BLaER1 treated with 17β-estradiol and CSF1 and Interleukin-3, amounts not matched to agents 10 nM and 100 nM (cell line): ENCODE data around the gene HOXA1.

Experiments
- H3K27ac ChIP-seq, 11 experiments: shearing (Covaris generic); formaldehyde crosslinking; 2 replicates each; pipeline ENCODE4 v1.8.1; 2022
- H3K27me3 ChIP-seq, 11 experiments: shearing (Covaris generic); formaldehyde crosslinking; 2 replicates each; pipeline ENCODE4 v1.8.1; 2022
- H3K36me3 ChIP-seq, 11 experiments: shearing (Covaris generic); formaldehyde crosslinking; 2 replicates each; pipeline ENCODE4 v1.8.1; 2022
- H3K4me1 ChIP-seq, 10 experiments: shearing (Covaris generic); formaldehyde crosslinking; 2 replicates each; pipeline ENCODE4 v1.8.1; 2022
- H3K4me2 ChIP-seq, 11 experiments: shearing (Covaris generic); formaldehyde crosslinking; 2 replicates each; pipeline ENCODE4 v1.8.1; 2022
- H3K4me3 ChIP-seq, 10 experiments: shearing (Covaris generic); formaldehyde crosslinking; 2 replicates each; pipeline ENCODE4 v1.8.1; 2022
- H3K9ac ChIP-seq, 11 experiments: shearing (Covaris generic); formaldehyde crosslinking; 2 replicates each; pipeline ENCODE4 v1.8.1; 2022
- H3K9me3 ChIP-seq, 11 experiments: shearing (Covaris generic); formaldehyde crosslinking; replicated peaks in 1 of 11; 2 replicates each; pipeline ENCODE4 v1.8.1; 2022
- H4K20me1 ChIP-seq, 11 experiments: shearing (Covaris generic); formaldehyde crosslinking; 2 replicates each; pipeline ENCODE4 v1.8.1; 2022
- Cebpa-rat ChIP-seq, 11 experiments: shearing (Covaris generic); IDR thresholded peaks; 2 replicates each; pipeline ENCODE4 v1.8.1; 2022

The HOXA1 gene

DNA sequence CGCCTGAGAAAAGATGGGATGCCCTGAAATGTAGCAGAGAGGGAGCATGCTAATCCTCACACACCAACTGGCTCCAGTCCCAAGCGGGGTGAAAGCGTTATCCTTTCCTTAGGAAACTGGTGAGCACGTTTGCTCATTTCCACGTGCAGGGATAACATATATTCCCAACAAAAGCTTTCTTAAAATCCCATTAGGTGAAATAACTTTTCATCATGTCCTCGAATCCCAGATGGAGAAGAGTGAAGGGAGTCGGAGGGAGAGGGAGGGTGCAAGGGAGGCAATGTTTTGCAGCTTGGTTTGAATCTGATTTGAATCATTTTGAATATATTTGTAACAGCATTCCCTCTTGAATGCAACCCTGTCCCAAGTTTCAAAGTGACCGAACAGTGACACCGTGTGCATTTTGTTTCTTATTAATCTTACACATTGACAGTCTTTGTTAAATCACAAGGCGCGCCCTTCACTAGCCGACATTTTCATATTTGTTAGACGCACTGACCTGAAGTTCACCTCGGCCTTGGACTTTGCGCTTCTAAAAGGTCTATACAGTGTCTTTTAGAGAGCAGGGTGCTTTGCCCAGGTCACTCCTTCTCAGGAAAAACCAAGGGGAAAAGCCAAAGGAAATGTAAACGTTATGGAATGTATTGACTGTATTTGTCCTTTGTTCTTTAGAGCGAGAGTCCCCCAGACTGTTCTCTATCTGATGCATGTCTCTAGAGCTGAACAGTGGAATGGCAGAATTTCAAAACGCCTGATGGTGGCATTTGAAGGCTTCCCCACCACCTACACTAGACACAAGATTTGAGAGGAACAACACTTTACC lies 37.8 kb upstream of the HOXA1 start:
- Histone ChIP-seq H3K4me3 (no peak overlapping the region), H3K9ac (no peak overlapping the region), H4K20me1 (no peaks in the 10 kb centered on the region), H3K27me3 (peaks cover 0 to 26% (median 15%) of the 10 kb centered on the region in 11 experiments; a peak in 16 of 22 replicates), H3K9me3 (peaks cover 21 to 44% (median 35%) of the 10 kb centered on the region in 11 experiments), H3K4me1 (peaks cover 23 to 40% (median 32%) of the 10 kb centered on the region in 10 experiments), H3K4me2 (peak overlapping the region in 3 of 11 experiments; percentile 50 to 86 (median 69); a peak in 1 of 22 replicates), H3K27ac (no peak overlapping the region), H3K36me3 (no peaks in the 10 kb centered on the region; a peak in 1 of 22 replicates)
- TF ChIP-seq Cebpa-rat (IDR thresholded peaks at IDR 0.05): no peak

DNA sequence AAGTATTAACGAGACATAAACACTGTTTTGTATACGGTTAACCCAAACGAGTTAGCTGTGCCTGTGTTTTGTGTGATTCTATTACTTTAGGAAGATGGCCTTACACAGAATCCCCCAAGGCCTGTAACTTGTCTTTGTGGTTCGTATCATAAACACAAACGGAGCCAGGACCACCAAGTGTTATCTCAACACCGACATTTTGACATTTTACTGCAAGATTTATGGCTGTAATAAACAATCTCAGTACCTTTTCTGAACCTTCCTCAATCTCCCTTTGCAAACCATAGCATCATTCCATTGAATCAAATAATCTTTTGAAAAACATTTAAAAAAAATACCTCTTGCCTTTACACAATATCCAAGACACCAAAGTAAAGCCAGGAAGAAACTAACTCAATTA lies 37.2 kb upstream of the HOXA1 start:
- Histone ChIP-seq H3K27ac (no peak overlapping the region), H3K4me2 (no peak overlapping the region), H3K4me1 (peaks cover 23 to 40% (median 32%) of the 10 kb centered on the region in 10 experiments), H3K4me3 (no peak overlapping the region), H3K36me3 (no peaks in the 10 kb centered on the region; a peak in 1 of 22 replicates), H3K9ac (no peak overlapping the region), H3K27me3 (peaks cover 0 to 24% (median 14%) of the 10 kb centered on the region in 11 experiments; a peak in 16 of 22 replicates), H4K20me1 (no peaks in the 10 kb centered on the region), H3K9me3 (peaks cover 21 to 44% (median 35%) of the 10 kb centered on the region in 11 experiments)
- TF ChIP-seq Cebpa-rat (IDR thresholded peaks at IDR 0.05): no peak

DNA sequence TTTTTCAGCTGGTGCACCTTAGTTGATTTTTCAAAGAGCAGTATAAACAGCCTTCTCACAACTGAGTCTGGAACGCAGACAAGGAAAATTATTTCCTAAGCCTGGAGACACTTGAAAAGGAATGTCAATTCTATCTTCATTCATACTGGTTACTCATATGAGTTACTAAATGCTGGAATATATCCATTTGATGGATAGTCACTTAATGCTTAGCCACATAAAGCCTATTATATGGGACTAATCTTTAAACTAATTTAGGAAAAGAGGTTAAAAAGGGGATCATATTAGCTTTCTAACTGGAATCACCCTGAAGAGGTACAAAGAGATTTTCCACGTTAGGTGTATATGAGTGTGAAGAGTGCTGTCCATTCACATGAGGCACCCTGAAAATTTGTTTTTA lies 36.4 kb upstream of the HOXA1 start:
- H3K9me3 ChIP-seq: peaks cover 21 to 44% (median 35%) of the 10 kb centered on the region in 11 experiments
- peaks cover 17 to 33% (median 25%) of the 10 kb centered on the region in 10 experiments for H3K4me1 ChIP-seq
- H3K4me2 ChIP-seq: no peak overlapping the region
- H3K9ac ChIP-seq: no peak overlapping the region
- H3K4me3 ChIP-seq: no peak overlapping the region
- H3K27ac ChIP-seq: no peak overlapping the region
- H3K27me3 ChIP-seq: peaks cover 0 to 17% (median 13%) of the 10 kb centered on the region in 11 experiments; a peak in 15 of 22 replicates
- no peaks in the 10 kb centered on the region for H4K20me1 ChIP-seq
- H3K36me3 ChIP-seq: no peaks in the 10 kb centered on the region; a peak in 1 of 22 replicates
- no peak for TF ChIP-seq Cebpa-rat (IDR thresholded peaks at IDR 0.05)

DNA sequence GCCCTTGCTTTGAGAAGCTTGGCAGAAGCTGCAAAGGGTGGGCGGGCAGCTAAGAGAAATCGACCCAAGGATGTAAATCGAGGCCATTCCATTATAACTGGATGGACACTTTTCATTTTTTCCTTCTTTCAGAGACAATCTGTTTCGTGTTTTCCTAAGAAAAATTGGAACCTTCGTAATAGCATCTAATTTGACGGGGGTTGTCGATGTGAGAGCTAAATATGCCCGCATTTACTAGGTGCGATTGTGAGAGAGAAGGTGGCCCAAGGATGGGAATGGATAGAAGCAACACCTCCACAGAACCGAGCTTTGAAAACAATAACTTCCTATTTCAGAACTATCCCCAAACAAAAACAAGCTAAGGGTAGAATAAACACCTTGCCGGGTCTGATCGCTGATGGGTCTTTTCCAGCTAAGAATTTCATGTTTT lies 35.6 kb upstream of the HOXA1 start:
- Histone ChIP-seq H3K36me3 (no peaks in the 10 kb centered on the region; a peak in 1 of 22 replicates), H3K4me3 (no peak overlapping the region), H3K27me3 (peaks cover 0 to 9% (median 5%) of the 10 kb centered on the region in 11 experiments; a peak in 11 of 22 replicates), H3K9ac (no peak overlapping the region), H4K20me1 (no peaks in the 10 kb centered on the region), H3K9me3 (peaks cover 21 to 43% (median 31%) of the 10 kb centered on the region in 11 experiments), H3K4me1 (peaks cover 12 to 25% (median 19%) of the 10 kb centered on the region in 10 experiments), H3K4me2 (no peak overlapping the region), H3K27ac (no peak overlapping the region)
- no peak for TF ChIP-seq Cebpa-rat (IDR thresholded peaks at IDR 0.05)

DNA sequence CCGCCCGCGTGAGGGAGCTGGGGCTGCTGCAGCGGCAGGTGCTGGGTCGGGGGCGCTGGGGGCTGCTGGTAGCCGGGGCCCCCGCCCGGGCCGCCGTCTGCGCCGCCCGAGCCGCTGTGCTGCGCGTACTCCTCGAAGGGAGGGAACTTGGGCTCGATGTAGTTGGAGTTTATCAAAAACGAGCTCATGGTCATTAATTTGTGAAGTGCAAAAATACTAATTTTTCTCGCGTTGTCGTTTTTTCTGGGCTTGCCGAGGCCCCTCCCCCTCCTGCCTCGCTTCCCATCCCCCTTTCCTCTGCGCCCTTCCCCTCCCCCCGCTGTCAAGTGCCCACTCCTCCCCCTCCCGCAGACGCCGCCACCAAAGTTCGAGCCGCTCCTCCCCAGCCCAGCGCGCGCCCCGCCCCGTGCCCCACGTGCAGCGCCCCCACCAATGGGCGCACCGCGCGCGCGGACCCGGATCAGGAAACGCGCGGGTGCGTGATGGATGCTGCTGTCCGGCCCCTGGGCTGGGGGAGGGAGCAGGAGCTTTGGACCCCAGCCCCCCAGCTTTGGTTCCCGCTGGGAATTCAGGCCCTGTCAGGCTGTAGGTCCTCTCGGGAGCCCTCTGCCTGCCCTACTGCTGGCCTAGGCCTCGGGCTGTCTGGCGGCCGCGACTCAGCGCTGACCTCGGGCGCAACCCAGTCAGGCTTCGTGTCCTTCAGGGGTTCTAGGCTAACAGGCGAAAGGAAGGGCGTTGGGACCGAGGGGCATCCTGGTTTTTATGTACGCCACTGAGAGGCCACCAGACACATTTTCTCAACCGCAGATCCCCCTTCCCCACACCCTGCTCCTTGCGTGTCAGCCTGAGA lies 35.0 kb upstream of the HOXA1 start, which contains the start of gene HOXA4:
HOXA4 (minus strand) TSS at position 218 of the 850 bp plus-strand sequence; CDS start at position 194, 24 bp downstream.
- TF ChIP-seq Cebpa-rat (IDR thresholded peaks at IDR 0.05): no peak
- no peak within 1 kb of the TSS for H3K4me2 ChIP-seq
- H3K27ac ChIP-seq: no peak within 1 kb of the TSS
- peaks cover 21 to 41% (median 27%) of the 10 kb centered on the region in 11 experiments for H3K9me3 ChIP-seq
- no peaks in the 10 kb centered on the region for H4K20me1 ChIP-seq
- no peak within 1 kb of the TSS for H3K4me3 ChIP-seq
- H3K36me3 ChIP-seq: no peaks in the 10 kb centered on the region; a peak in 1 of 22 replicates
- no peak within 1 kb of the TSS for H3K9ac ChIP-seq
- H3K27me3 ChIP-seq: peaks cover 0 to 2% (median 0%) of the 10 kb centered on the region in 11 experiments; a peak in 3 of 22 replicates
- H3K4me1 ChIP-seq: peaks cover 8 to 18% (median 14%) of the 10 kb centered on the region in 10 experiments

DNA sequence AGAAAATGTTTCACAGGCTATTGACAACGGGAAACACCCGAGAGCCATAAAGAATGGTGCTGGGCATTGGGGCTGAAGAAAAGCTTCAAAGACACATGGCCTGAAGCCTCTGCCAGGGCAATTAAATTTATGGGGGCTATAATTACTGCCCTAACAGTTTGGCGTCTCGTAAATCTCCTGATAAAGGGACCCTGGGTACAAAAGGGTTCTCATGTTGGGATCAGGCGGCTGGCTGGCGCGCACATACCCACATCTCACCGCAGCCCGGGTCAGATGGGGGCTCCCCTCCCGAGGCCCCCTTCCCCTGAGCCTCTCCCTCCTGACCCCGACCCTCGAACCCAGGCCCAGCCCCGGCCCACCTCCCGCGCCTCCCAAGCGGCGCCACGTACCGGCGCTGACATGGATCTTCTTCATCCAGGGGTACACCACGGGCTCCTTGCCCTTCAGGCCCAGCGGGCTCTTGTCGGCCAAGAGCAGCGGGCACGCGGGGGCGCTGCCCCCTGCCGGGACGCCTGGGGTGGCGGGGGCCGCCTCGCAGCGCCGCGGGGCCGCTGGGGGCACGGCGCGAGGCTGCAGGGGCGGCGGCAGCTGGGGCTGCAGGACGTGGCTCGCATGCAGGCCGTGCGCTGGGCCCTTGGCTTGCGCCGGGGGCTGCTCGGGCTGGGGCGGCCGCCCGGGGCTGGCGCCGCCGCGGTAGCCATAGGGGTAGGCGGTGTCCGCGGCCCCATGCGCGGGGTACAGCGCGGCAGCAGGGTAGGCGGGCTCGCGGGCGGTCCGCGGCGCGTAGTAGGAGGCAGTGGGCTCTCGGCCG lies 34.1 kb upstream of the HOXA1 start:
- Histone ChIP-seq H3K4me3 (no peak overlapping the region), H3K9me3 (peaks cover 21 to 41% (median 26%) of the 10 kb centered on the region in 11 experiments), H3K4me1 (peaks cover 0 to 10% (median 6%) of the 10 kb centered on the region in 10 experiments; a peak in 15 of 20 replicates), H4K20me1 (no peaks in the 10 kb centered on the region), H3K9ac (no peak overlapping the region), H3K27ac (no peak overlapping the region), H3K4me2 (no peak overlapping the region), H3K36me3 (no peaks in the 10 kb centered on the region; a peak in 1 of 22 replicates), H3K27me3 (no peaks in the 10 kb centered on the region; a peak in 1 of 22 replicates)
- TF ChIP-seq Cebpa-rat (IDR thresholded peaks at IDR 0.05): no peak

DNA sequence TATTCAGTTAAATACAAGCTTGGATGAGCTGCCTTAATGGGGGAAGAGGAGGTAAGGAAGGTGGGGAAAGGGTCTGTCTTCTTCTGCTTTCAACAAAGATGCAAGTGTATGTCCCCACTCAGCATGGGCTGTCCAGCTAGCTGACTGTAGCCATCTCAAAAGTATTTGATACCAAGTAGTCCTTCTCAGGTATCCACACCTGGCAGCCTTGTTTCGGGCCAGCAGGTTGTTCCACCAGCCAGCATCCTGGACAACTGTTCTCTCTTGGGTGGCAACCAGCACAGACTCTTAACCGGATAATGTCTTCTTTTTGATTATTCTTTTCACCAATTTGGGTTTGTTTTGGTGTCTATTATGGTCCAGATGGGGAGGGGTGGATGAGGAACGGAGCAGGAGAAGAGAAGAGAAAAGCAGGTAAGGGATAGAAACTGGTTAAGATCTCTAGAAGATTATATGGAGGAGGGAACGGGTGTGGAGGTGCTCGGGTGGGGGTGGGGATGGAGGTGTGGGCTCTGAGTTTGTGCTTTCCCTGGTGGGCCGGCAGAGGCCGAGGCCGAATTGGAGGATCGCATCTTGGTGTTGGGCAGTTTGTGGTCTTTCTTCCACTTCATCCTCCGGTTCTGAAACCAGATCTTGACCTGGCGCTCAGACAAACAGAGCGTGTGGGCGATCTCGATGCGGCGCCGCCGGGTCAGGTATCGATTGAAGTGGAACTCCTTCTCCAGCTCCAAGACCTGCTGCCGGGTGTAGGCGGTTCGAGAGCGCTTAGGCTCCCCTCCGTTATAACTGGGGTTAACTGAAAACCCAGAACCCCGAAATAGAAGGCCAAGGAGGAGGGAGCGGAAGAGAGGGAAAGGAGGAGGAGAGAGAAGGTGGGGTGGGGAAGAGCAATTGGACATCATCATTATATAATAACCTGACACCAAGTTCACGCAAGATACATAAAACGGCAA lies 33.3 kb upstream of the HOXA1 start:
- TF ChIP-seq Cebpa-rat (IDR thresholded peaks at IDR 0.05): no peak
- Histone ChIP-seq H3K9me3 (peaks cover 21 to 44% (median 30%) of the 10 kb centered on the region in 11 experiments), H3K36me3 (no peaks in the 10 kb centered on the region; a peak in 1 of 22 replicates), H3K4me1 (peaks cover 0 to 1% (median 0%) of the 10 kb centered on the region in 10 experiments; a peak in 2 of 20 replicates), H3K4me3 (no peak overlapping the region), H3K27me3 (no peaks in the 10 kb centered on the region; a peak in 1 of 22 replicates), H3K27ac (no peak overlapping the region), H3K4me2 (no peak overlapping the region), H4K20me1 (no peaks in the 10 kb centered on the region), H3K9ac (no peak overlapping the region)
